Caco-2 (cell line): ENCODE results near the gene DEPDC5. TPM values are rescaled to one million over a fixed set of nuclear protein-coding genes. Genes with fewer than 3 reads are reported as not detected.

ENCODE experiments used
- BruUV-seq: library from RNA; stranded (reverse); fragments of 400-500 nt; replicated peaks from 2 replicates; lab custom pipeline; 2021; lab: Mats Ljungman, UMichigan
- CTCF ChIA-PET: fragments of 300-600 bp; sonication (Branson Sonifier 250); formaldehyde crosslinking; loops from one replicate; lab custom pipeline; 2022; ENCODE audit warnings: antibody characterized with exemption; lab: Charles Lee
- POLR2A ChIA-PET: fragments of 300-600 bp; sonication (Branson Sonifier 250); formaldehyde crosslinking; loops from one replicate; lab custom pipeline; 2022; ENCODE audit warnings: antibody characterized with exemption; lab: Charles Lee
- DNase-seq, 2 experiments: peaks; one replicate each; pipeline versions ENCODE4 v3.0.0 to v3.0.0-alpha.2; 2020 to 2022
- H3K27me3 ChIP-seq: replicated peaks from 2 replicates; pipeline ENCODE4 v1.6.0; 2011; ENCODE audit warnings: low read length; ENCODE audit not compliant: control insufficient read depth, insufficient read depth
- H3K36me3 ChIP-seq: 2 replicates; pipeline ENCODE4 v1.5.1; 2011; ENCODE audit warnings: low read length; ENCODE audit not compliant: control insufficient read depth, insufficient read depth
- H3K4me1 ChIP-seq: fragments of 250-450 bp; sonication (Bioruptor Pico); 2 replicates; pipeline ENCODE4 v1.5.1; 2020; ENCODE audit warnings: mild to moderate bottlenecking
- H3K4me3 ChIP-seq: 2 replicates; pipeline ENCODE4 v1.5.1; 2011; ENCODE audit warnings: low read depth, mild to moderate bottlenecking, control low read depth, low read length
- H3K9me3 ChIP-seq: fragments of 250-450 bp; sonication (Bioruptor Pico); 2 replicates; pipeline ENCODE4 v1.5.1; 2020; ENCODE audit warnings: mild to moderate bottlenecking, moderate library complexity
- H3K27ac Mint-ChIP-seq: one replicate; pipeline ENCODE4 v1.8.0; 2022; ENCODE audit warnings: mixed read lengths; ENCODE audit not compliant: unreplicated experiment
- H3K27me3 Mint-ChIP-seq: one replicate; pipeline ENCODE4 v1.8.0; 2022; ENCODE audit warnings: mixed read lengths; ENCODE audit not compliant: insufficient read depth, unreplicated experiment
- H3K36me3 Mint-ChIP-seq: one replicate; pipeline ENCODE4 v1.8.0; 2022; ENCODE audit warnings: mild to moderate bottlenecking, mixed read lengths; ENCODE audit not compliant: insufficient read depth, unreplicated experiment
- H3K4me1 Mint-ChIP-seq: one replicate; pipeline ENCODE4 v1.8.0; 2022; ENCODE audit warnings: low read depth, mixed read lengths; ENCODE audit not compliant: unreplicated experiment
- H3K4me3 Mint-ChIP-seq: one replicate; pipeline ENCODE4 v1.8.0; 2022; ENCODE audit warnings: mild to moderate bottlenecking, moderate library complexity, mixed read lengths; ENCODE audit not compliant: unreplicated experiment
- H3K9me3 Mint-ChIP-seq: one replicate; pipeline ENCODE4 v1.8.0; 2022; ENCODE audit warnings: mixed read lengths; ENCODE audit not compliant: unreplicated experiment
- CTCF ChIP-seq, 2 experiments: fragments of 200-600 bp in 1 of 2; IDR thresholded peaks; 1 replicate in 1 of 2; 2 replicates in 1 of 2; pipeline versions ENCODE4 v1.5.1 to v1.8.0; 2011 to 2022; ENCODE audit warnings: antibody characterized with exemption in 1 of 2, control low read depth in 1 of 2, inconsistent platforms in 1 of 2, low read depth in 1 of 2, low read length in 1 of 2, mild to moderate bottlenecking in 1 of 2, moderate library complexity in 1 of 2; ENCODE audit not compliant: insufficient read depth in 1 of 2, severe bottlenecking in 1 of 2, unreplicated experiment in 1 of 2
- intact Hi-C: fragments of 100-400 bp; cut with micrococcal nuclease; formaldehyde crosslinking; loops from one replicate; pipeline ENCODE4 v1.10.0; 2022; ENCODE audit not compliant: unreplicated experiment
- total RNA-seq: library from RNA; stranded (reverse); gene quantifications from 2 replicates; pipeline ENCODE4 v1.2.3, GENCODE V29; 2022

Gene DEPDC5
- total RNA-seq, 1 experiment from 2014 or later = 19.4 TPM

GRCh38 chr22:31950226-31950625 lies 196.4 kb downstream of the DEPDC5 start:
- no peak for DNase-seq
- no peaks in the 10 kb centered on the region for H3K27me3 Mint-ChIP-seq
- no peak for TF ChIP-seq CTCF (IDR thresholded peaks at IDR 0.05; ENCODE audit: insufficient read depth in 1 of 2, low read depth in 1 of 2, low read length in 1 of 2, severe bottlenecking in 1 of 2, unreplicated experiment in 1 of 2)
- ChIA-PET CTCF (interaction anchor here (0.6 to 1.5 kb wide), 2 partner anchors 228 to 285 kb away, joined by 5 to 10 read pairs; no protein-coding TSS in a partner anchor), POLR2A (no interaction called here)
- H3K27ac Mint-ChIP-seq = no peak overlapping the region
- BruUV-seq = no TSS peak
- no peaks in the 10 kb centered on the region for H3K27me3 ChIP-seq
- no peak overlapping the region for H3K4me3 ChIP-seq
- H3K4me1 ChIP-seq = peaks cover 9% of the 10 kb centered on the region
- no peaks in the 10 kb centered on the region for H3K9me3 ChIP-seq
- peaks cover 17% of the 10 kb centered on the region for H3K4me1 Mint-ChIP-seq
- intact Hi-C loops = loop anchor here (5.0 kb wide), 1 partner anchor 283 kb away; no protein-coding TSS in a partner anchor
- no peak overlapping the region for H3K4me3 Mint-ChIP-seq
- H3K36me3 Mint-ChIP-seq = peaks cover 72% of the 10 kb centered on the region
- H3K9me3 Mint-ChIP-seq = no peaks in the 10 kb centered on the region
- H3K36me3 ChIP-seq = peaks cover 2% of the 10 kb centered on the region

GRCh38 chr22:31951194-31952093 lies 197.6 kb downstream of the DEPDC5 start:
- POLR2A ChIA-PET = no interaction called here
- no peaks in the 10 kb centered on the region for H3K27me3 ChIP-seq
- no peak for DNase-seq
- H3K36me3 ChIP-seq = peaks cover 2% of the 10 kb centered on the region
- no peaks in the 10 kb centered on the region for H3K9me3 ChIP-seq
- H3K4me3 Mint-ChIP-seq = no peak overlapping the region
- no peaks in the 10 kb centered on the region for H3K27me3 Mint-ChIP-seq
- H3K27ac Mint-ChIP-seq = peak overlapping the region; percentile 32
- H3K4me1 Mint-ChIP-seq = peaks cover 17% of the 10 kb centered on the region
- H3K9me3 Mint-ChIP-seq = no peaks in the 10 kb centered on the region
- H3K36me3 Mint-ChIP-seq = peaks cover 84% of the 10 kb centered on the region
- no TSS peak for BruUV-seq
- TF ChIP-seq CTCF (IDR thresholded peaks at IDR 0.05; ENCODE audit: insufficient read depth in 1 of 2, low read depth in 1 of 2, low read length in 1 of 2, severe bottlenecking in 1 of 2, unreplicated experiment in 1 of 2) = no peak
- H3K4me1 ChIP-seq = peaks cover 2% of the 10 kb centered on the region
- intact Hi-C loops = loop anchor here (5.0 kb wide), 1 partner anchor 284 kb away; no protein-coding TSS in a partner anchor
- H3K4me3 ChIP-seq = no peak overlapping the region
- CTCF ChIA-PET = interaction anchor here (1.5 kb wide), 1 partner anchor 286 kb away, joined by 5 read pairs; no protein-coding TSS in a partner anchor

- no peaks in the 10 kb centered on the region for H3K27me3 ChIP-seq
- H3K27ac Mint-ChIP-seq = no peak overlapping the region
Measured at GRCh38 chr22:31952094-31952401, 198.2 kb downstream of the DEPDC5 start.

More at GRCh38 chr22:31952094-31952401, 198.2 kb downstream of the DEPDC5 start:
- no peaks in the 10 kb centered on the region for H3K9me3 Mint-ChIP-seq
- peaks cover 89% of the 10 kb centered on the region for H3K36me3 Mint-ChIP-seq
- H3K4me3 Mint-ChIP-seq = no peak overlapping the region
- DNase-seq = no peak
- H3K36me3 ChIP-seq = peaks cover 4% of the 10 kb centered on the region
- ChIA-PET POLR2A (no interaction called here), CTCF (no interaction called here)
- H3K27me3 Mint-ChIP-seq = no peaks in the 10 kb centered on the region
- intact Hi-C loops = loop anchor here (5.0 kb wide), 1 partner anchor 285 kb away; no protein-coding TSS in a partner anchor
- BruUV-seq = no TSS peak
- no peaks in the 10 kb centered on the region; the same call in 1 of the 2 replicates for H3K4me1 ChIP-seq
- H3K4me3 ChIP-seq = no peak overlapping the region
- no peaks in the 10 kb centered on the region for H3K9me3 ChIP-seq
- TF ChIP-seq CTCF (IDR thresholded peaks at IDR 0.05; ENCODE audit: insufficient read depth in 1 of 2, low read depth in 1 of 2, low read length in 1 of 2, severe bottlenecking in 1 of 2, unreplicated experiment in 1 of 2) = peak; percentile 15 to 20
- H3K4me1 Mint-ChIP-seq = peaks cover 17% of the 10 kb centered on the region
